GM21723 (cell line): ENCODE measurements around the gene WDFY3.

Source experiments
- ATAC-seq: cut with Tn5 transposase; IDR thresholded peaks from one replicate; pipeline ENCODE4 v1.9.1; 2021; ENCODE audit warnings: mild to moderate bottlenecking, moderate library complexity; ENCODE audit not compliant: unreplicated experiment

WDFY3 gene

DNA sequence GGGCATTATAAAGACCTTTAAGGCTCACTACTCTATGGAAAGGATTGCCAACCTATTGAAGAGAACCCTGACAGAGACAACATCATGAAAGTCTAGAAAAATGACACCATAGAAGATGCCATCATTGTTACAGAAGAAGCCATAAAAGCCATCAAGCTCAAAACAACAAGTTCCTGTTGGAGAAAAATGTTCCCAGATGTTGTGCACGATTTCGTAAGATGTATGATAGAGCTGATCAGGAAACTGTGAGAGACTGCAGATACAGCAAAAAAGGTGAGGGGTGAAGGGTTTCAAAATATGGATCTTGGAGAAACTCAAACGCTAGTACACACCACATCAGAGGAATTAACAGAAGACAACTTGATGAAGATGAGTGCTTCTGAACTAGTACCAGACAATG, 53.3 kb downstream of the WDFY3 start:
- ATAC-seq = no peak

DNA sequence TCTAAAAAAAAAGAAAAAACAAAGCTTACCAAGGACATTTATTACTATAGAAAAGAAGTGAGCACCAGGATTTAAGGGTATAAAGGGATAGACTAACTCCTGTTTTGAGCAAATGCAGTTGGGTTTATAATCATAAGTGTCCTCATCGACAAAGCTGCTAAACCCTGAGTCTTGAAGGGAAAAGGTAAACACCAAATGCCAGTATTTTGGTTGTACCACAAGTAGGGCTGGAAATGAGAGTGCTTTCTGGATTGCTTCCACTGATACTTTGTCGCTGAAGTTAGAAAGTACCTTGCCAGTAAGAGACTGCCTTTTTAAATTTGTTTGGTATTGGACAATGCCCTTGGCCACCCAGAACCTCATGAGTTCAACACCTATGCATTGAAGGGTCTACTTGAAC, 53.7 kb downstream of the WDFY3 start:
- ATAC-seq = no peak

- ATAC-seq = no peak
Observed at GRCh38 chr4:84908876-84909275, 57.6 kb downstream of the WDFY3 start.

GRCh38 chr4:84907145-84907544, 59.3 kb downstream of the WDFY3 start:
- ATAC-seq = no peak

GRCh38 chr4:84905646-84906045, 60.8 kb downstream of the WDFY3 start:
- ATAC-seq = no peak

GRCh38 chr4:84901740-84902281, 64.7 kb downstream of the WDFY3 start:
- no peak for ATAC-seq

DNA sequence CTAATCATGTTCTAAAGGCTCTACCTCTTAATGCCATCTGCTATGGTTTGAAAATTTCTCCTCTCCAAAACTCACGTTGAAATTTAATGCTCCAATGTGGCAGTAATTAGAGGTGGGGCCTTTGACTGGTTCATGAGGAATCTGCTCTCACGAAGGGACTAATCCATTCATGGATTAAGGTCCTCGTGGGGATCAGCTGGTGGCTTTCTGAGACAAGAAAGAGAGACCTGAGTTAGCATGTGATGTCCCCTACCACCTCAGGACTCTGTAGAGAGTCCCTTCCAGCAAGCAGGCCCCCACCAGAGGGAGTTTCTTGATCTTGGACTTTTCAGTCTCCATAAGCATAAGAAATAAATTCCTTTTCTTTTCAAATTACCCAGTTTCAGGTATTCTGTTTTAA, 65.3 kb downstream of the WDFY3 start:
- ATAC-seq = no peak

DNA sequence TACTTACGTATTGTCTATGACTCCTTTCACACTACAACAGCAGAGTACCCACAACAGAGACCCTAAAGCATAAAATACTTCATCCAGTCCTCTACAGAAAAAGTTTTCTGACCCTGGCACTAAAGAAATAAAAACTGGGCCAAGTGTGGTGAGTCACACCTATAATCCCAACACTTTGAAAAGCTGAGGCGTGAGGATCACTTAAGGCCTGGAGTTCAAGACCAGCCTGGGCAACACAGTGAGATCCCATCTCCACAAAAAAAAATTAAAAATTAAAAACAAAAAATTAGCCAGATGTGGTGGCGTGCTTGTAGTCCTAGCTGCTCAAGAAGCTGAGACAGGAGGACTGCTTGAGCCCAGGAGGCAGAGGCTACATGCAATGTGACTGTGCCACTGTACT, 66.9 kb downstream of the WDFY3 start:
- ATAC-seq = no peak

DNA sequence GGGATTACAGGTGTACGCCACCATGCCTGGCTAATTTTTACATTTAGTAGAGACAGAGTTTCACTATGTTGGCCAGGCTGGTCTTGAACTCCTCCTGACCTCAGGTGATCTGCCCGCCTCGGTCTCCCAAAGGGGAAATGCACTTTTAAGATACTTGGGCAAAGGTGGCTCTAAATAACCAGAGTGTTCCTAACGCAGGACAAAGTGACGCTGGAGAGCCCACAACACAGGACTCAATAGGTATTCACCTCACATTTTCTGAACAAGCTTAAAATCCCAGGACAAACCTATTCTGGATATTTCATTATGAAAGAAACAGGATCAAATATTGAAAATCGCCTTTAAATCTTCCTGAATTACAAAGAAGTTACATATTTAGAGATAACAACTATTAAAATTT, 69.0 kb downstream of the WDFY3 start:
- ATAC-seq = no peak

DNA sequence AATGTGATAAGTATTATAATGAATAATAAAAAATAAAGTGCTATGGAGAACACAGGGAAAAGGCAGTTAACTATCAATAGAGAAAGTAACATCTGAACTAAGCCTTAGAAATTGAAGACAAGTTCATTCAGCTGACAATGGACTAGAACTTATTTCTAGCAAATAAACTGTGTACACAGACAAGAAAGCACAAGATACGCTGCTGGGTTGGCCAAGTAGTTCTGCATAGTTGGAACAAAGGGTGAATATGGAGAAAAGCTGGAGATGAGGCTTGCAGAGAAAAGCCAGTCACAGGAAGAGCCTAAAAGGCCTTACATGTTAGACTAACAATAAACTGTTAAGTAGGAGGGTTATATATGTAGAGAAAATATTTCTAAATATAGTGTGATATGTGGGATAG, 71.2 kb downstream of the WDFY3 start:
- ATAC-seq = no peak

DNA sequence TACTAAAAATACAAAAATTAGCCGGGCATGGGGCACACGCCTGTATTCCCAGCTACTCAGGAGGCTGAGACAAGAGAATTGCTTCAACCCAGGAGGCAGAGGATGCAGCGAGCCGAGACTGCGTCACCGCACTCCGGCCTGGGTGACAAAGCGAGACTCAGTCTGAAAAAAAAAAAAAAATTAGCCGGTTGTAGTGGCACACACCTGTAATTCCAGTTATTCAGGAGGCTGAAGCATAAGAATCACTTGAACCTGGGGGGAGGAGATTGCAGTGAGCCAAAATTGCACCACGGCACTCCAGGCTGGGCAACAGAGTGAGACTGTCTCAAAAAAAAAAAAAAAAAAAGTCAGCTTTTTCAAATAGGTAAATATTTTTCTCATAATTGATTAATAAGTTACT, 71.9 kb downstream of the WDFY3 start:
- ATAC-seq = no peak

DNA sequence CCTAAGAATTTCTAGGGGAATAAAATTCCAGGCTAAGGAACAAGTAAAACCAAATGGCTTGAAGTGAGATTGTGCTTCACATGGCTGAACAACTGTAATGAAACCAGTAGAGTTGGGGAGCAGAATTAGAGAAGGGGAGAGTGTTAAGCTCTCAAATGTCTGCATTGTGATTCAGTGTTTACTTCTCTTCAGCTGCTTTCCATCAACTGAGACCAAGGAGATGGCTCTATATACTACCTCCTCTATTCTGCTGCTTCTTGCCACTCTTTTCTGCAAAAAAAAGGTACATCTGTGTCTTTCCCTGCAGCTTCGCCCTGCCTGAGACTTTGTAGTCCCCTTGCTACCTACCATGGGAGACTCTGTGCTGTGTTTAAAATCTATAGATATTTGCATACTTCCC, 73.5 kb downstream of the WDFY3 start:
- ATAC-seq = no peak

GRCh38 chr4:84887824-84888223, 78.7 kb downstream of the WDFY3 start:
- no peak for ATAC-seq

DNA sequence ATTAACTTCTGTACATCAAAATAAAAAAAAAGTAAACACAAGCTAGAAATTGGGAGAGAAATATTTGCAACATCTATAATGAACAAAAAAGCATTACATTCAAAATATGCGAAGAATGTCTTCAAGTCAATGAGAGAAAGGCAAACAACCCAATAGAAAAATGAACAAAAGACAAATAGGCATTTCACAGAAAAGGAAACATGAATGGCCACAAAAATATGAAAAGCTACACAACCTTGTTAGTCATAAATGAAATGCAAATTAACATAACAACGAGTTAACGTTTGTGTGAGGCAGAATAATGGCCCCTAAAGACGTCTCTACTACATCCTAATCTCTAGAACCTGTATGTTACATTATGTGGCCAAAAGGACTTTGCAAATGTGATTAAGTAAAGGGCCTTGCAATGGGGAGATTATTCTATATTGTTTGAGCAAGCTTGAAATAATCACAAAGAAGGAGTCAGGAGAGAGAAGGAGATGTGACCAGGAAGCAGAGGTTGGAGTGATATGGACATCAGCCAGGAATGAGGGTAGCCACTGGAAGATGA, 86.8 kb downstream of the WDFY3 start:
- no peak for ATAC-seq

- ATAC-seq = no peak
Observed at GRCh38 chr4:84878546-84878945, 87.9 kb downstream of the WDFY3 start.

DNA sequence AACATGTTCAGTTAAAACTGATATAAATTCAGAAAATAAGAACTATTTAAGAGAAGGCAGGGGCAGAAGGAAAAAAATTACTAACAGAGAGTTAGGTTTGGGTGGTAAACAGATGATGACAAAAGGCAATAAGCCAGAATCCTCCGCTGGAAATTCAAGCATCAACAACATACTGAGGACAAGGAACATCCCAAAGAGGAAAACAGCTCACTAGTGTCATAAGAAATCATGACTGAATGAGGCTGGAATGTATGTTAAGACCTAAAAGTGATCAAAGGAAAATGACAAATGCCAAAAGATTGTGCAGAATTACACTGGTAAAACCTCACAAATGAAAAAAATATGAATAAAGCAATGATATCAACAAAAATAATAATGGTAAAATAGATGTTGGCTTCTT, 88.4 kb downstream of the WDFY3 start:
- ATAC-seq = no peak

GRCh38 chr4:84877051-84877833, 89.2 kb downstream of the WDFY3 start:
- no peak for ATAC-seq

DNA sequence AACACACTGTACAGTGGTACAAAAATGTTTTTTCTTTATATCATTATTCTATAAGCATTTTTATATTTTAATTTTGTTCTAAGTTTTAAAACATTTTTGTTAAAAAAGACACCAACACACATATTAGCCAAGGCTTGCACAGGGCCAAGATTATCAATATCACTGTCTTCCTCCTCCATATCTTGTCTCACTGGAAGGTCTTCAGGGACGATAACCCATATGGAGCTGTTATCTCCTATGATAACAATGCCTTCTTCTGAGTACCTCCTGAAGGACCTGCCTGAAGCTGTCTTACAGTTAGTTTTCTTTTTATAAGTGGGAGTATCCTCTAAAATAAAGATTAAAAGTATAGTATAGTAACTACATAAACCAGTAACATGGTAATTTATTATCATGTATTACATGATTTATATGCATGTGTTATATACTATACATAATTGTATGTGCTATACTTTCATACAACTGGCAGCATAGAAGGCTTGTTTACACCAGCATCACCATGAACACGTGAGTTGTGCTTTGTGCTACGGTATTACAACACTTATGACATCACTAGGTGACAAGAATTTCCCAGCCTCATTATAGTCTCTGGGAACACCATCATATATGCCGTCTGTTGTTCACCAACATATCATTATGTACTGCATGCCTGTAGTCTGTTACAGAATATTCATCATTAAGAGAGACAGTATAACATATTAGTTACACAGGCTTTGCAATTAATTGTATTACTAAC, 90.7 kb downstream of the WDFY3 start:
- ATAC-seq = no peak

DNA sequence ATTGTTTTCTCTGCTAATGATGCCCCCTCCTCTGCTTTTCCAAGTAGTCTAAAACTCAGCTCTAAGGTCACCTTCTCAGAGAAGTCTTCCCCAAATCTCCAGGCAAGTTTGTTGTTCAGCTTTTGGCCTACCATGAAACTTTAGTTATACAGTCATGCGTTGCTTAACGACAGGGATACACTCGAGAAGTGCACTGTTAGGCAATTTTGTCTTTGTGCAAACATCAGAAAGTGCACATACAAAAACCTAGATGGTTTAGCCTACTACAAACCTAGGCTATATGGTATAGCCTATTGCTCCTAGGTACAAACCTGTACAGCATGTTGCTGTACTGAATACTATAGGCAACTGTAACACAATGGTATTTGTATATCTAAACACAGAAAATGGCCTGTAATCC, 91.9 kb downstream of the WDFY3 start:
- no peak for ATAC-seq

DNA sequence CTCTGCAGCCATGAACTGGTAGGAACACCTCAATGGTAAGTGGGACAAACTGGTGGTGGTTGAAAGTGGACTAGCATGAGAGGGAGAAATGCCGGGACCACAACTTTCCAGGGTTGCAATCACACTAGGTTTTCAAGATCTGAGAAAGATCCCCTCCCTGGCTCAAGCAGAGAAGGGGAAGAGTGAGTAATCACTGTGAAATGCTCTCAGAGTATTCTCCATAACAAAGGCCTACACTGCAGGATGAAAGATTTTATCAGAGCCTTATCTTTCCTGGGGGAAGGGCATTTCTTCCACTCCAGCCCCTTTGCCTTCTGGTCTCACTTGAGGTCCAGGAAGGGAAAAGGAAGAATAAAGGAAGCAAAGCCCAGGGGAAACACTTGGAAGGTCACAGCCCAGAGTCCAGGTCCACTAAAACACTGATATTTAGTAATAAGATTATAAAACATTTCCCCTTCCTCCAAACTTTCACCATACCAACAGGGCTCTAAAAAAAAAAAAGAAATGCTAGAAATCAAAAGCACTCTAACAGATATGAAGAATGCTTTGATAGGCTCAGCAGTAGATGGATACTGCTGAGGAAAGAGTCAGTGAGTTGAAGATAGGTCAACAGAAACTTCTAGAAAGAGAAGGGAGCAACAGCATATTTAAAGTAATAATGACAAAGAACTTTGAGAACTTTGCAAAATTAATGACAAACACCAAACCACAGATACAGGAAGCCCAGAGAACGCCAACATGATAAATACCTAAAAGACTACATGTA, 95.9 kb downstream of the WDFY3 start:
- ATAC-seq = no peak

- ATAC-seq = no peak
Observed at GRCh38 chr4:84866295-84866694, 100.2 kb downstream of the WDFY3 start.
